GM12865 (cell line): ENCODE data around the gene LHFPL2.

ENCODE experiments used
- DNase-seq: peaks from one replicate; pipeline ENCODE4 v3.0.0; 2010; ENCODE audit warnings: low read depth
- H3K4me3 ChIP-seq: 2 replicates; pipeline ENCODE4 v1.5.1; 2011; ENCODE audit warnings: mild to moderate bottlenecking, low read depth, low read length, control low read depth
- TF ChIP-seq, protein P1 (sequence below): IDR thresholded peaks from 2 replicates; pipeline ENCODE4 v1.5.1; 2011; ENCODE audit warnings: low read length, control low read depth, low read depth, inconsistent platforms; ENCODE audit not compliant: insufficient read depth; ENCODE audit errors: missing control alignments

The LHFPL2 gene

DNA sequence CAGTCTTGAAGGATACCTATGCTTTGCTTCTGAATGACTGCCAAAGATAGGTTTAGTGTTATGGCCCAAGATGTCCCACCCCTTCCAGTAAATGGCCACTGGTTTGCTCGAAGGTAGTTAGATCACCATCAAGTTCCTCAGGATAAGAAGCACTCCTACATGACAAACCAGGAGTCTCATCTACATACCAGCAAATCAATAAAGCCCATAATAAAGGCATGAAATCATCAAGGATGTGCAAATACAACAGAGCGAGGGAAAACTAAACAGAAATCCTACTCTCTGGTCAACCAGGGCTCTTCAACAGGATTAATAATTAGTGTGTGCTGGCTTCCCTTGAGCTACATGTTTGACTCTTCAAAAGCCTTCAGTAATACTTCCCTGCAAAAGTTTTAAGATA lies 141.0 kb downstream of the LHFPL2 start:
- TF ChIP-seq, protein P1, sequence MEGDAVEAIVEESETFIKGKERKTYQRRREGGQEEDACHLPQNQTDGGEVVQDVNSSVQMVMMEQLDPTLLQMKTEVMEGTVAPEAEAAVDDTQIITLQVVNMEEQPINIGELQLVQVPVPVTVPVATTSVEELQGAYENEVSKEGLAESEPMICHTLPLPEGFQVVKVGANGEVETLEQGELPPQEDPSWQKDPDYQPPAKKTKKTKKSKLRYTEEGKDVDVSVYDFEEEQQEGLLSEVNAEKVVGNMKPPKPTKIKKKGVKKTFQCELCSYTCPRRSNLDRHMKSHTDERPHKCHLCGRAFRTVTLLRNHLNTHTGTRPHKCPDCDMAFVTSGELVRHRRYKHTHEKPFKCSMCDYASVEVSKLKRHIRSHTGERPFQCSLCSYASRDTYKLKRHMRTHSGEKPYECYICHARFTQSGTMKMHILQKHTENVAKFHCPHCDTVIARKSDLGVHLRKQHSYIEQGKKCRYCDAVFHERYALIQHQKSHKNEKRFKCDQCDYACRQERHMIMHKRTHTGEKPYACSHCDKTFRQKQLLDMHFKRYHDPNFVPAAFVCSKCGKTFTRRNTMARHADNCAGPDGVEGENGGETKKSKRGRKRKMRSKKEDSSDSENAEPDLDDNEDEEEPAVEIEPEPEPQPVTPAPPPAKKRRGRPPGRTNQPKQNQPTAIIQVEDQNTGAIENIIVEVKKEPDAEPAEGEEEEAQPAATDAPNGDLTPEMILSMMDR = no peak
- H3K4me3 ChIP-seq = no peak overlapping the region
- DNase-seq = no peak

DNA sequence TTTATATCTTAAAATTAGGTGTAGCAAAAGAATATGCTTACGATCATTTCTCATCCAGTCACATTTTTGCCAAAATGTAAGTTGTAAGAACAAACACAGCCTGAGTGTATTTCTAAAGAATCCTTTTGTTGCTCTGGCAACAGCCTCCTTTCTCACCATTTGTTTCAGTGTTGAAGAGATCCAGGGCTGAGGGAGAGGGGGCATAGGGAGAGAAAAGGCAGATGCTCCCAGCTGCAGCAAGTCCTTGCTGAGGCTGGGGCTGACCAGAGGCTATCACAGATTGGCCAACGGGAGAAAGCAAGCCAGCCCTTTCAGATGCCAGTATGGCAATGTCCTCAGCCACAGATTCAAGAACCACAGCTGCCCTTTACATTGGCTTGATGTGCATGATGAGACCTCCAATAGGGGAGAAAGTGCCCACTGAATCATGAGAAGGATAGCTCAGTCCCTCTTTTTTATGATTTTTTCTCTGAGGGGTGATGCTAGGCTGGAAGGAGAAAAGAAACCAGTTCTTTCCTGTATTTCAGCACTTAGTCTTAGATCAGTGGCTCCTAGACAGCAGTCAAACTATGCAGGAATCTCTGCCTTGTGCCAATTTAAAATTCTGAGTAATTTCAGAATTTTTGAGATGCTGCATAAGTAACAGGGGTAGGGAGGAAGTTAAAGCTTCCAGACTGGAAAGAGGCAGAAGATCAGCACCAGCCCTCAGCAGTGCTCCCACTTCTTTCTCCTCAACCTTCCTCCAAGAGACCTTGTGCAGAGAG lies 142.1 kb downstream of the LHFPL2 start:
- DNase-seq = no peak
- TF ChIP-seq, protein P1 = no peak
- no peak overlapping the region for H3K4me3 ChIP-seq

DNA sequence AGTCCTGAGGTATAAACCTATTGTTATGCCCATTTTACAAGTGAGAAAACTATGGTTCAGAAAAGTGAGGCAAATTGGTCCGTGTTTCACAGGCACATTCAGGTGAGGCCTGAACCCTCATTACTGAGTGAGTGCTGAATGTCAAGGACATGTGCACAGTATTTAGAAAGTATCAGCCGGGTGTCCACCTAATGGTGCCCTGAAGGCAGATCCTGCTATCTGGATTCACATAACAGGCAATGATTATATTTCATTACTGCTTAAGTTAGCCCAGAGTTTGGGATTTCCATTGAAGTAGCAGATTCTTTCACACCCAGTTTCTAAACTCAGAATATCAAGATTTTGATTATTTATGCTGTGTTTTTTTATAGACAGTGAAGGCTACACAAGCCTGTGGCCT lies 142.7 kb downstream of the LHFPL2 start:
- no peak overlapping the region for H3K4me3 ChIP-seq
- TF ChIP-seq, protein P1 = no peak

DNA sequence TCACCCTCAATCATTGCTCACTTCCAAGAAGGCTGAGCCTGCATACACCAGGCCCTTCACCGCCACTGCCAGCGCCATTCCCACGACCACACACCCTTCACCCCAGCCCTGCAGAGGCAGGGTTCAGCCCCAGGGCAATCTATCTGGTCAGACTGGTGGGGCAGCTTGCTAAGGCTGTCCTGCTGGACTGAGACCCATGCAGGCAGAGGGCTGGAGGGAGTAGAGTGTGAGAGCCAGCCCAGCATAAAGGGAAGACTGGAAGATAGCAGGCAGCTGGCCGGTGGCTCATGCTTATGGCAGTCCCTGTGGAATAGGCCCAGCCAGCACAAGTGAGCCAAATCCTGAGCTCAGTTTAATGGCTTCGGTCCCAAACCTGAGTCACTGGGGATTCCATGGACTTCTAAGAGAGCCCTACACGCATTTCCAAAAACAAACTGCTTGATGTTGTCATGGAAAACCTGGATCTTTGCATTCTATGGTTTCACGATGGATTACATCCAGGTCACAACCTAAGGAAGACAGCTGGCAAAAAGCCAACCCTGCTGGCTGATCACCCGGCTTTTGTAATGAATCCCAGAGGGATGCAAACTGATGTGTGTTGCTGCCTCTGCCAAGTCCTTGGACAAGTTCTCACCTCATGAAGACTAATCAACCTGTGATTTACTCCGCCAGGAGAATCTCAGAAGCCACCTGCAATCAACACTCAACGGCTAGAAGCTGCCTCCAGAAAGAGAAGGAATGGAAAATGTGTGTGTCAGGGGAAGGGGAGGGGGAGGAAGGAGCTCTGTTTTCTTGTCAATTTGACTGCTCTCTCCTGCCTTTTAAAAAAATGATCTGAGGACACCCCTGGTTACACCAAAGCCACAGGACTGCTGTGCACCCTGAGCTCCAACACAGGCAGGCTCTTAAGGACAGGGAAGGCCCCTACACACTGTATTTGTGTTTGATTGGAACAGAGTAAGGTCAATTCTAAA lies 143.6 kb downstream of the LHFPL2 start:
- no peak for DNase-seq
- no peak overlapping the region for H3K4me3 ChIP-seq

More for the DNA sequence above, 142.7 kb downstream of the LHFPL2 start:
- DNase-seq = no peak

DNA sequence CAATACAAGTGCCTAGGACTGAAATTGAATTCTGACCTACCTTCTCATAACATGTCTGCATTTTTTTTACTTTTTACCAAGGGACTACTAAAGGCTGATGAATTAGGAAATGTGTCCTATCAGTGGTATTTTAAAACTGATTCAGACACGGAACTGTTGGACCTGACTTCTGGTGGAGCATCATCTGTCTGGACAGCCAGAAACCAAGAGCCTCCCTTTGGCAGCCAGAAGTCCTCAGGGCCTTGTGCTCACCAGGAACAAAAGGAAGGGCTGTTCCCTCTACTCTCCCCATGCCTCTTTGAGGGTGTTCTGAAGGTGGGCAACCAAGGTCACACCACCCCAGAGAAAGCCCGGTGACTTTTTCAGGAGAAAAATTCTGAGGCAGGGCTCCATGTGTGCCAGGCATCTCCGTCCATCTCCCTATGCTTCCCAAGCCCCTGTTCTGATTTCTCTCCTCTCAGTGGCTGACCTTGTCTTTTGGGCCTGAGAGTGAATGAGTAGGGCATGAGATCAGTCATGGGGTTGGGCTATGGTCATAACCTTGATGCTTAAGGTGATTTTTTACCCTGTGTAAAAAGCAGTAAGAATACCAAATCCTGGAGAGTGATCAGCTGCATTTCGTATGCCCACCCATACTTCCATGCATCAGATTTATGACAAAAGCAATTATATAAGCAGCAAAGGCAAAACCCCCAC lies 144.5 kb downstream of the LHFPL2 start:
- TF ChIP-seq, protein P1 = no peak
- H3K4me3 ChIP-seq = no peak overlapping the region
- DNase-seq = no peak

More for the DNA sequence above, 143.6 kb downstream of the LHFPL2 start:
- TF ChIP-seq, protein P1 = no peak
